GM23248 (cell line): ENCODE data around the gene SURF4. TPM values are rescaled to one million over a fixed set of nuclear protein-coding genes. Genes with fewer than 3 reads are reported as not detected.

Experiments
- DNase-seq: peaks from one replicate; pipeline ENCODE4 v3.0.0-alpha.2; 2015
- H2AFZ ChIP-seq: fragments of 200-600 bp; sonication (generic); 2 replicates; pipeline ENCODE4 v1.6.1; 2016; ENCODE audit warnings: antibody characterized with exemption
- H3F3A ChIP-seq: fragments of 200-600 bp; sonication (generic); 2 replicates; pipeline ENCODE4 v1.6.1; 2016; ENCODE audit warnings: mild to moderate bottlenecking, antibody characterized with exemption, mixed run types; ENCODE audit not compliant: insufficient read depth
- H3K27ac ChIP-seq: fragments of 200-600 bp; sonication (generic); 2 replicates; pipeline ENCODE4 v1.5.1; 2016; ENCODE audit warnings: mild to moderate bottlenecking
- H3K27me3 ChIP-seq: fragments of 200-600 bp; sonication (generic); replicated peaks from 2 replicates; pipeline ENCODE4 v1.6.1; 2016; ENCODE audit warnings: mild to moderate bottlenecking; ENCODE audit not compliant: insufficient read depth
- H3K36me3 ChIP-seq: fragments of 200-600 bp; sonication (generic); 2 replicates; pipeline ENCODE4 v1.6.1; 2016; ENCODE audit warnings: low read depth, mild to moderate bottlenecking
- H3K4me1 ChIP-seq: fragments of 200-600 bp; sonication (generic); 2 replicates; pipeline ENCODE4 v1.6.1; 2016; ENCODE audit warnings: mild to moderate bottlenecking; ENCODE audit not compliant: insufficient read depth
- H3K4me2 ChIP-seq: fragments of 200-600 bp; sonication (generic); one replicate; pipeline ENCODE4 v1.6.1; 2016; ENCODE audit warnings: mild to moderate bottlenecking; ENCODE audit not compliant: unreplicated experiment
- H3K4me3 ChIP-seq: fragments of 200-600 bp; sonication (generic); 2 replicates; pipeline ENCODE4 v1.5.1; 2016; ENCODE audit warnings: mild to moderate bottlenecking
- H3K79me2 ChIP-seq: fragments of 200-600 bp; sonication (generic); 2 replicates; pipeline ENCODE4 v1.6.1; 2016; ENCODE audit warnings: mild to moderate bottlenecking; ENCODE audit not compliant: insufficient read depth
- H3K9ac ChIP-seq: fragments of 200-600 bp; sonication (generic); 2 replicates; pipeline ENCODE4 v1.6.1; 2016; ENCODE audit warnings: mild to moderate bottlenecking
- H3K9me2 ChIP-seq: fragments of 200-600 bp; sonication (generic); 2 replicates; pipeline ENCODE4 v1.6.1; 2016; ENCODE audit warnings: mixed run types, mild to moderate bottlenecking, moderate library complexity; ENCODE audit not compliant: insufficient read depth
- H3K9me3 ChIP-seq: fragments of 200-600 bp; sonication (generic); one replicate; pipeline ENCODE4 v1.6.1; 2017; ENCODE audit warnings: low read depth
- H4K20me1 ChIP-seq: fragments of 200-600 bp; sonication (generic); 2 replicates; pipeline ENCODE4 v1.6.0; 2016; ENCODE audit not compliant: insufficient read depth
- EZH2 ChIP-seq: fragments of 200-600 bp; sonication (generic); IDR thresholded peaks from 2 replicates; pipeline ENCODE4 v1.6.1; 2018; ENCODE audit warnings: antibody characterized with exemption, mild to moderate bottlenecking; ENCODE audit not compliant: insufficient read depth, poor library complexity, severe bottlenecking
- EZH2phosphoT487 ChIP-seq: fragments of 200-600 bp; sonication (generic); IDR thresholded peaks from 2 replicates; pipeline ENCODE4 v1.6.1; 2018; ENCODE audit warnings: antibody characterized with exemption, moderate library complexity, mild to moderate bottlenecking, low read depth; ENCODE audit not compliant: insufficient read depth
- WGBS, 2 experiments: methylation state at CpG; one replicate each; pipeline ENCODE4 v1.1.6; 2015 to 2017; ENCODE audit warnings: low lambda C conversion rate in 2 of 2, low coverage in 1 of 2; ENCODE audit errors: missing lambda C conversion rate in 2 of 2; 5-methylcytosine and 5-hydroxymethylcytosine counted together
- in situ Hi-C: fragments of 300-500 bp; cut with MboI; formaldehyde crosslinking; loops from 2 replicates; pipeline ENCODE4 v1.15.0; 2020
- polyA plus RNA-seq: library from polyadenylated mRNA; unstranded; fragments of >200 nt; fragmentation: Nextera tagmentation; extraction: Ambion mirVana; gene quantifications from 2 replicates; pipeline ENCODE4 v1.2.1, GENCODE V29; 2016
- total RNA-seq: library from RNA; depleted of rRNA; stranded (reverse); fragments of >200 nt; shearing (Covaris generic); gene quantifications from 2 replicates; pipeline ENCODE4 v1.2.3, GENCODE V29; 2014

Gene SURF4
- total and polyA plus RNA-seq, 2 experiments from 2014 or later = 406 to 638 TPM

DNA sequence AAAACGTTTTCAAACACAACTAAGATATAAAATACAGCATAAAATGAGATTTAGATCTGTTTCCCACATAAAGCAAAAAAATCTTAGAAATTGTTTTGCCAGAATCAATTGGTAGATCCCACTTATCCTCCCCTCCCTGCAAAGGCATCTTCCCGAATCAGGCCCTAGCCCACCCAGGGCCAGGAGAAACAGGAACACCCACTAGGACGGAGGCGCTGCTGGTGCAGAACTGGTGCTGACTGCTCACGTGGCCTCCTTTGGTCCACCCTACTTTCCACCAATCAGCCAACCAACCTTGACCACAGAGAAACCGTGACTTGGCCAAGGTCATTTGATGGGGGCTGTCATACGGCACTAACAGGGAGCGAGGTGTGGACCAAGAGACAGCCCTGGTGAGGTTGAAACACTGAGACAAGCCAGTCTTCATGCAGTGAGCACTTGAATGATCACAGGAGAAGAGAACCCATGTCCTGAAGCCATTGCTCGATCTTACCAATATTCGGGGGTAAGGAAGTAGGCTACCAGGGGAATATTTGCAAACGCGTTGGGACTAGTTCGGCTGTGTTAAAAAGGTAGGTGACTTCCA, 14.3 kb downstream of the SURF4 start:
- no peak overlapping the region for H3K27ac ChIP-seq
- WGBS, 2 experiments = 81 to 89% methylated on average over 13 of the region's 13 CpGs
- peaks cover 85% of the 10 kb centered on the region for H3K79me2 ChIP-seq
- H2AFZ ChIP-seq = no peak overlapping the region
- 0 out of 2 replicates have a peak overlapping the region, but pooled peaks have one; percentile 28 for H3K9ac ChIP-seq
- peaks cover 57% of the 10 kb centered on the region for H3K36me3 ChIP-seq
- no peak overlapping the region for H3K4me3 ChIP-seq
- no peak overlapping the region for H3K4me2 ChIP-seq
- in situ Hi-C loops = no loop called here
- H3K9me2 ChIP-seq = no peaks in the 10 kb centered on the region
- H3K4me1 ChIP-seq = no peaks in the 10 kb centered on the region
- H3K9me3 ChIP-seq = no peaks in the 10 kb centered on the region
- H3F3A ChIP-seq = peaks cover 51% of the 10 kb centered on the region
- no peak for TF ChIP-seq EZH2
- no peak for DNase-seq
- H4K20me1 ChIP-seq = peaks cover 9% of the 10 kb centered on the region; the same call in 1 of the 2 replicates
- H3K27me3 ChIP-seq = no peaks in the 10 kb centered on the region

DNA sequence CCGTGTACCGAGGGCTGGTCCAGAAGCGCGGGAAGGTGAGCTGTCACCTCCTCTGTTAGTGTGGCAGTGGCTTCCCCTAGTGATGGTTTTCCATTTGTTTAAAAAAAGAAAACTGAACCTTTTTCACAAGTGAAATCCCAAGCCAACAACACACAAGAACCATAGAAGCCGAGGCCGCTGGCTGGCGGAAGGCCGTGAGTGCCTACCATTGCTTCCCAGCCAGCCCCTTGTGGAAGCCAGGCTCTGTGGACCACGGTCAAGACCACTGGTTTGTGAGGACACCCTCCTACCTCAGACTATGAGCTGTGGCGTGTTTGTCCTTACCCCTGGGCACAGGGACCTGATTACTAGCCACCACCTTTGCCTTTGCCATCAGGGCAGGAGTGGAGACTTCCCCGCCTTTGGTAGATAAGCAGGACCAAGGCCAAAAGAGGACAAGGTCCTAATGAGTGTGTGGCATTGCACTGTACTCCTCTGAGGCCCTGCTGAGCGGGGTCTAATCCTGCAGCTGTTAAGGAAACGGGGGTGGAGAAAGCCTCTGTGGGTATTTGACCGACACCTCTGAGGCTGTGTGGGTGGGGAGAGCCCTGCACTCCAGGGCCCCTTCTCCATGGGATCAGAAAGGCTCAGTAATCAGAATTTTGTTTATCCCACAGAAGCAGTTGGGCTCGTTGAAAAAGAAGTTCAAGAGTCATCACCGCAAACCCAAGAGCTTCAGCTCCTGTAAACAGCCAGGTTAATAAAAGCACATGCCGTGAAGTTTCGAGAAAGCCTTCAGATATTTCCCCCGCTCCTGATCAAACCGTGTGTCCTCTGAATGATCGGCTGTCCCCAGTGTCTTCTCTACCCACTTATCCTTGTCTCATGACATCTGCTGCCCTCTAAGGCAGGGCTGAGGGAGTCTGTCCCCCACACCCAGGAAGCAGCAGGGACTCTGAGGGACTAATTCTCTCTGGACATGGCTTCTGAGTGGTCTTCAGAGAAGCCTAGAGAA, 15.2 kb downstream of the SURF4 start:
- Histone ChIP-seq H3K36me3 (peaks cover 48% of the 10 kb centered on the region), H3K79me2 (peaks cover 80% of the 10 kb centered on the region)

DNA sequence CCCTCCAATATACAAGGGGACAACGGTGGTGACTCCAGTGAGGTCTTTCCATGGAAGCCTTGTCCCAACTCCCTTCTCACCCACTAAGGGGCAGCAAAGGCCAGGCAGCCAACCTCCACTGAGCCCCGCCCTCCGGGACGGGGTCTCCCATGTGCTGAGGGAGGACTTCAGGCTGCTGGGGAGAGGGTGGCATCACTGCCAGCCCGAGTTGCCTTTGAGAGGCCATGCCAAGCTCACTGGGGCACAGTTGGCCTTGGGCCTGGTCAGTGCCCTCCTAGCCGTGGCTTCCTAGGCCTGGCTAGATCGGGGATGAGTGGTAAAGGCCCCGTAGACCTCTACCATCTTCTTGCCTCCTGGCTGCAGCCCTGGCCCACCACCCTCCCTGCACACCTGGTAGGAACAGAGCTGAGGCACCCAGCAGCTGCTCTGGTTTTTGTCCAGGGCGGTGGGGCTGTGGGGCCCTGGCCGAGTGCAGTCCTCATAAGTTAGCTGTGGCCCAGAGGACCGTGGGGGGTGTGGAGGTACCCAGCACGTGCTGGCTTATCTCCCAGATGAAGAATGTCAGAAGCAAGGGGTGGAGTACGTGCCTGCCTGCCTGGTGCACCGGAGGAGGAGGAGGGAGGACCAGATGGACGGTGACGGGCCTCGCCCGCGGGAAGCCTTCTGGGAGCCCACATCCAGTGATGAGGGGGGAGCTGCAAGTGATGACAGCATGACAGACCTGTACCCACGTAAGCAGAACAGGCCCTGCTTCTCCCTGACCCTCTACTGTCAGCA, 16.3 kb downstream of the SURF4 start:
- peak; percentile 46 for DNase-seq
- Histone ChIP-seq H3K4me3 (no peak overlapping the region), H3K4me2 (no peak overlapping the region), H4K20me1 (no peaks in the 10 kb centered on the region), H3K9me3 (no peaks in the 10 kb centered on the region), H3K79me2 (peaks cover 80% of the 10 kb centered on the region), H3K27me3 (no peaks in the 10 kb centered on the region), H3K36me3 (peaks cover 44% of the 10 kb centered on the region), H3F3A (peaks cover 56% of the 10 kb centered on the region), H3K9me2 (no peaks in the 10 kb centered on the region), H3K9ac (peak overlapping the region; percentile 7; the same call in 1 of the 2 replicates), H2AFZ (no peak overlapping the region), H3K4me1 (peaks cover 8% of the 10 kb centered on the region; the same call in 1 of the 2 replicates), H3K27ac (no peak overlapping the region; the same call in 1 of the 2 replicates)
- in situ Hi-C loops = no loop called here
- TF ChIP-seq EZH2phosphoT487 = no peak
- no peak for TF ChIP-seq EZH2
- WGBS, 2 experiments = 45 to 50% methylated on average over 19 to 20 of the region's 20 CpGs

More for the DNA sequence above, 15.2 kb downstream of the SURF4 start:
- WGBS, 2 experiments = 78 to 81% methylated on average over 21 of the region's 21 CpGs
- Histone ChIP-seq H3K9me2 (no peaks in the 10 kb centered on the region), H3K4me2 (no peak overlapping the region), H3K27ac (no peak overlapping the region; the same call in 1 of the 2 replicates), H4K20me1 (0 out of 2 replicates have a peak, but pooled peaks cover 2% of the 10 kb centered on the region), H3K27me3 (no peaks in the 10 kb centered on the region), H3K9ac (peak overlapping the region; percentile 28), H3K4me1 (no peaks in the 10 kb centered on the region), H3K4me3 (no peak overlapping the region), H3K9me3 (no peaks in the 10 kb centered on the region), H3F3A (peaks cover 52% of the 10 kb centered on the region), H2AFZ (no peak overlapping the region)
- no peak for DNase-seq
- in situ Hi-C loops = no loop called here
- TF ChIP-seq EZH2 = no peak
- TF ChIP-seq EZH2phosphoT487 = no peak

DNA sequence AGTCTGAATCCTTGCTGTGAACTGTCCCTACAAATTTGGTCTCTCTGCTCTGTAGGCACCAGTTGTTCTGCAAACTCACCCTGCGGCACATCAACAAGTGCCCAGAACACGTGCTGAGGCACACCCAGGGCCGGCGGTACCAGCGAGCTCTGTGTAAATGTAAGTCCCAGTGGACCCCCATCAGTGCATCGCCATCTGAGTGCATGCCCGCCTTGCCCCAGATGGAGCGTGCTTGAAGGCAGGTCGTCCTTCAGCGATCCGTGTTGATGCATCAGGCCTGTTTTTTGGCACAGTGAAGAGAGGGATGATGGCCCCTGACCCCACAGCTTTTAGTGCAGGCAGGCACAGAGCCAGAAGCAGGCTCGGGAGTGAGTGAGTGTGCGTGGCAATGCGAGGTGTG, 18.2 kb downstream of the SURF4 start:
- no peak overlapping the region for H3K27ac ChIP-seq
- no peaks in the 10 kb centered on the region for H3K27me3 ChIP-seq
- H3K9me2 ChIP-seq = no peaks in the 10 kb centered on the region
- no peak for TF ChIP-seq EZH2
- no peak for TF ChIP-seq EZH2phosphoT487
- H2AFZ ChIP-seq = no peak overlapping the region
- no peak overlapping the region for H3K4me3 ChIP-seq
- peaks cover 65% of the 10 kb centered on the region for H3K79me2 ChIP-seq
- H3K9me3 ChIP-seq = no peaks in the 10 kb centered on the region
- peaks cover 62% of the 10 kb centered on the region for H3F3A ChIP-seq
- WGBS, 2 experiments = 78 to 84% methylated on average over 14 of the region's 14 CpGs
- H3K36me3 ChIP-seq = peaks cover 26% of the 10 kb centered on the region; the same call in 1 of the 2 replicates
- H3K4me2 ChIP-seq = no peak overlapping the region
- no peak overlapping the region for H3K9ac ChIP-seq
- in situ Hi-C loops = no loop called here
- H4K20me1 ChIP-seq = no peaks in the 10 kb centered on the region
- peaks cover 8% of the 10 kb centered on the region; the same call in 1 of the 2 replicates for H3K4me1 ChIP-seq
- no peak for DNase-seq
